Mammary epithelial cell (primary cell): Measurements from ENCODE around the gene LCN2.
"Not testable (repeated sequence)": the region's sequence is repeated elsewhere in the genome, so short reads cannot be mapped to it uniquely, and the experiment has no call there.

Experiments used
- CTCF ChIP-seq, 2 donors: IDR thresholded peaks in 1 of 2; conservative IDR thresholded peaks in 1 of 2; 2 replicates each; pipeline ENCODE4 v1.5.1; 2011 to 2012; ENCODE audit warnings: inconsistent platforms in 2 of 2, low read length in 2 of 2, mild to moderate bottlenecking in 2 of 2, control low read depth in 1 of 2, low read depth in 1 of 2; ENCODE audit not compliant: insufficient read depth in 1 of 2; ENCODE audit errors: extremely low read depth in 1 of 2
- EZH2 ChIP-seq: IDR thresholded peaks from 2 replicates; pipeline ENCODE4 v1.6.1; 2012; ENCODE audit warnings: low read length, inconsistent platforms, borderline replicate concordance

DNA sequence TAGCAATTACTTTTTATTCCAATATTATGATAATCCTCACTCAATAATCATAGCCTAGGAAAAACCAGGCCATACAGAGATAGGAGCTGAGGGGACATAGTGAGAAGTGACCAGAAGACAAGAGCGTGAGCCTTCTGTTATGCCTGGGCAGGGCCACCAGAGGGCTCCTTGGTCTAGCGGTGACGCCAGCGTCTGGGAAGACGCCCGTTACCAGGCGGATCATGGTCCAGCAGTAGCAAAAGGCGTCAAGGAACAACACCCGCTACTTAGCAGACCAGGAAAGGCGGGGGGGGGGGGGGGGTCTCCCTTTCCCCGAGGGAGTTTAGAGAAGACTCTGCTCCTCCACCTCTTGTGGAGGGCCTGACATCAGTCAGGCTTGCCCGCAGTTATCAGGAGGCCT is 32.2 kb downstream of the LCN2 start:
- peak in 1 of 2 donors; percentile 52 for TF ChIP-seq CTCF (conservative IDR thresholded peaks at IDR 0.05 in 1 of 2, IDR thresholded peaks at IDR 0.05 in 1 of 2; ENCODE audit: extremely low read depth in 1 of 2, insufficient read depth in 1 of 2, low read depth in 1 of 2, low read length in 2 of 2)
- TF ChIP-seq EZH2, result not testable (repeated sequence)
